HL-60 (cell line): ENCODE results near the gene JMJD1C.

ENCODE experiments used
- DNase-seq, 2 experiments: peaks; one replicate each; pipeline ENCODE4 v3.0.0-alpha.2; 2010 to 2020; ENCODE audit warnings: low read depth in 1 of 2, low spot score in 1 of 2
- H3K27ac ChIP-seq: fragments of 250-450 bp; sonication (Bioruptor Pico); replicated peaks from 2 replicates; pipeline ENCODE4 v1.5.1; 2020; ENCODE audit warnings: mild to moderate bottlenecking, moderate library complexity
- H3K27me3 ChIP-seq: fragments of 250-450 bp; sonication (Bioruptor Pico); 2 replicates; pipeline ENCODE4 v1.5.1; 2021; ENCODE audit warnings: mild to moderate bottlenecking, moderate library complexity; ENCODE audit not compliant: insufficient read depth, poor library complexity, severe bottlenecking
- H3K4me3 ChIP-seq: replicated peaks from 2 replicates; pipeline ENCODE4 v1.5.1; 2011; ENCODE audit warnings: mild to moderate bottlenecking, control low read depth, low read length; ENCODE audit not compliant: insufficient read depth
- GABPA ChIP-seq: IDR thresholded peaks from 2 replicates; pipeline ENCODE4 v1.6.1; 2012; ENCODE audit warnings: low read depth
- POLR2AphosphoS5 ChIP-seq: IDR thresholded peaks from 2 replicates; pipeline ENCODE4 v1.6.1; 2012; ENCODE audit warnings: low read depth
- SPI1 ChIP-seq: IDR thresholded peaks from 2 replicates; pipeline ENCODE4 v1.6.1; 2012; ENCODE audit warnings: low read depth, mild to moderate bottlenecking, borderline replicate concordance
- TF ChIP-seq, protein P1 (sequence below): IDR thresholded peaks from one replicate; pipeline ENCODE4 v1.5.1; 2011; ENCODE audit warnings: low read length, control low read depth, inconsistent platforms; ENCODE audit not compliant: insufficient read depth
- TF ChIP-seq, protein P2 (sequence below): IDR thresholded peaks from 2 replicates; pipeline ENCODE4 v1.6.1; 2012; ENCODE audit warnings: low read depth; ENCODE audit not compliant: insufficient replicate concordance

Gene JMJD1C

DNA sequence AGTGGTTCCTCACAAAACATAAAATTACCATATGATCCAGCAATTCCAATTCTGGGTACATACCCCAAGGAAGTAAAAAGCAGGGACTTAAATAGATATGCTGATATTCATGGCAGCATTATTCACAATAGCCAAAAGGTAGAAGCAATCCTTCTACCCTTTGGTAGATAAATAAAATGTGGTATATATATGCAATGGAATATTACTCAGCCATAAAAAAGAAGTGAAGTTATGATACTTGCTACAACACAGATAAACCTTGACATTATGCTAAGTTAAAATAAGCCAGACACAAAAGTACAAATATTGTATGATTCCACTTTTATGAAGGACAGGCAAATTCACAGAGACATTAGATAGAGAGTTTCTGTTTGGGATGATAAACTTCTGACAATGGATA lies 13.3 kb downstream of the JMJD1C start:
- TF ChIP-seq, protein P1, sequence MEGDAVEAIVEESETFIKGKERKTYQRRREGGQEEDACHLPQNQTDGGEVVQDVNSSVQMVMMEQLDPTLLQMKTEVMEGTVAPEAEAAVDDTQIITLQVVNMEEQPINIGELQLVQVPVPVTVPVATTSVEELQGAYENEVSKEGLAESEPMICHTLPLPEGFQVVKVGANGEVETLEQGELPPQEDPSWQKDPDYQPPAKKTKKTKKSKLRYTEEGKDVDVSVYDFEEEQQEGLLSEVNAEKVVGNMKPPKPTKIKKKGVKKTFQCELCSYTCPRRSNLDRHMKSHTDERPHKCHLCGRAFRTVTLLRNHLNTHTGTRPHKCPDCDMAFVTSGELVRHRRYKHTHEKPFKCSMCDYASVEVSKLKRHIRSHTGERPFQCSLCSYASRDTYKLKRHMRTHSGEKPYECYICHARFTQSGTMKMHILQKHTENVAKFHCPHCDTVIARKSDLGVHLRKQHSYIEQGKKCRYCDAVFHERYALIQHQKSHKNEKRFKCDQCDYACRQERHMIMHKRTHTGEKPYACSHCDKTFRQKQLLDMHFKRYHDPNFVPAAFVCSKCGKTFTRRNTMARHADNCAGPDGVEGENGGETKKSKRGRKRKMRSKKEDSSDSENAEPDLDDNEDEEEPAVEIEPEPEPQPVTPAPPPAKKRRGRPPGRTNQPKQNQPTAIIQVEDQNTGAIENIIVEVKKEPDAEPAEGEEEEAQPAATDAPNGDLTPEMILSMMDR, result no peak
- no peak for TF ChIP-seq GABPA
- no peak for TF ChIP-seq POLR2AphosphoS5
- no peak for TF ChIP-seq SPI1
- TF ChIP-seq, protein P2, sequence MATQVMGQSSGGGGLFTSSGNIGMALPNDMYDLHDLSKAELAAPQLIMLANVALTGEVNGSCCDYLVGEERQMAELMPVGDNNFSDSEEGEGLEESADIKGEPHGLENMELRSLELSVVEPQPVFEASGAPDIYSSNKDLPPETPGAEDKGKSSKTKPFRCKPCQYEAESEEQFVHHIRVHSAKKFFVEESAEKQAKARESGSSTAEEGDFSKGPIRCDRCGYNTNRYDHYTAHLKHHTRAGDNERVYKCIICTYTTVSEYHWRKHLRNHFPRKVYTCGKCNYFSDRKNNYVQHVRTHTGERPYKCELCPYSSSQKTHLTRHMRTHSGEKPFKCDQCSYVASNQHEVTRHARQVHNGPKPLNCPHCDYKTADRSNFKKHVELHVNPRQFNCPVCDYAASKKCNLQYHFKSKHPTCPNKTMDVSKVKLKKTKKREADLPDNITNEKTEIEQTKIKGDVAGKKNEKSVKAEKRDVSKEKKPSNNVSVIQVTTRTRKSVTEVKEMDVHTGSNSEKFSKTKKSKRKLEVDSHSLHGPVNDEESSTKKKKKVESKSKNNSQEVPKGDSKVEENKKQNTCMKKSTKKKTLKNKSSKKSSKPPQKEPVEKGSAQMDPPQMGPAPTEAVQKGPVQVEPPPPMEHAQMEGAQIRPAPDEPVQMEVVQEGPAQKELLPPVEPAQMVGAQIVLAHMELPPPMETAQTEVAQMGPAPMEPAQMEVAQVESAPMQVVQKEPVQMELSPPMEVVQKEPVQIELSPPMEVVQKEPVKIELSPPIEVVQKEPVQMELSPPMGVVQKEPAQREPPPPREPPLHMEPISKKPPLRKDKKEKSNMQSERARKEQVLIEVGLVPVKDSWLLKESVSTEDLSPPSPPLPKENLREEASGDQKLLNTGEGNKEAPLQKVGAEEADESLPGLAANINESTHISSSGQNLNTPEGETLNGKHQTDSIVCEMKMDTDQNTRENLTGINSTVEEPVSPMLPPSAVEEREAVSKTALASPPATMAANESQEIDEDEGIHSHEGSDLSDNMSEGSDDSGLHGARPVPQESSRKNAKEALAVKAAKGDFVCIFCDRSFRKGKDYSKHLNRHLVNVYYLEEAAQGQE, result no peak
- Histone ChIP-seq H3K4me3 (no peak overlapping the region), H3K27me3 (no peaks in the 10 kb centered on the region)

GRCh38 chr10:63446716-63447440 lies 18.9 kb downstream of the JMJD1C start:
- DNase-seq, result no peak
- no peaks in the 10 kb centered on the region for H3K27me3 ChIP-seq
- H3K4me3 ChIP-seq, result no peak overlapping the region
- no peak overlapping the region for H3K27ac ChIP-seq
- TF ChIP-seq, protein P1, result no peak
- no peak for TF ChIP-seq SPI1
- no peak for TF ChIP-seq POLR2AphosphoS5
- TF ChIP-seq, protein P2, result no peak

More for the DNA sequence above, 13.3 kb downstream of the JMJD1C start:
- no peak for DNase-seq
- H3K27ac ChIP-seq, result no peak overlapping the region

DNA sequence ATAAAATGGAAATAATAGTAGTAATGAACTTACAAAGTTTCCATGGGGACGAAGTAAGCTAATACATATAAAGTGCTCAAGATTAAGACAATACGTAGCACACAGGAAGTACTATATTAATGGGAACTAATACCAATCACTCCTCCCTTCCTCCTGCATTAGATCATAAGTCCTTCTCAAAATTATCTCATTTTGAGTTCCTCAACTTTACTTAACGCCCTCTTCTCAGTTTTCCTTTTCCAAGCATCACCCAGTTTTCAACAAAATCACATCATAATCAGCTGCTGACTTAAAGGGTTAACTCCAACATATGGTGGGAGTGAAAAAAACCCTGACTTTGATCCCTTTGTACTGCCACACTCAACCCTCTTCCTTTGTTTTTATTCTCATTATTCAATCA lies 24.4 kb downstream of the JMJD1C start:
- Histone ChIP-seq H3K4me3 (no peak overlapping the region), H3K27me3 (no peaks in the 10 kb centered on the region), H3K27ac (no peak overlapping the region)
- TF ChIP-seq, protein P2, result no peak
- TF ChIP-seq SPI1 (no peak), GABPA (no peak), POLR2AphosphoS5 (no peak)
- TF ChIP-seq, protein P1, result no peak
- DNase-seq, result no peak
